ENCODE measurements around the gene PLEKHA4. TPM values are rescaled to one million over a fixed set of nuclear protein-coding genes. Genes with fewer than 3 reads are reported as not detected.
"Not testable (repeated sequence)": the region's sequence is repeated elsewhere in the genome, so short reads cannot be mapped to it uniquely, and the experiment has no call there.

PLEKHA4 gene
- total and polyA plus RNA-seq, 2 donors = 11.5 to 56.4 TPM

- DNase-seq (ENCODE audit: extremely low spot score) = no peak
- H3K36me3 ChIP-seq (ENCODE audit: insufficient read depth) = no peaks in the 10 kb centered on the region
- H3K4me3 ChIP-seq (ENCODE audit: low read depth, low read length) = no peak overlapping the region
- no peak overlapping the region for H3K27ac ChIP-seq (ENCODE audit: low read depth)
- WGBS = 58% methylated on average over 11 of the region's 11 CpGs
- peaks cover 2% of the 10 kb centered on the region for H3K4me1 ChIP-seq (ENCODE audit: insufficient read depth)
Measured at GRCh38 chr19:48878196-48879024, 10.0 kb upstream of the PLEKHA4 start.

- Histone ChIP-seq H3K4me1 (ENCODE audit: insufficient read depth) (peaks cover 3% of the 10 kb centered on the region), H3K27ac (ENCODE audit: low read depth) (no peak overlapping the region), H3K36me3 (ENCODE audit: insufficient read depth) (no peaks in the 10 kb centered on the region), H3K4me3 (ENCODE audit: low read depth, low read length) (no peak overlapping the region)
- WGBS = 84% methylated on average over 6 of the region's 6 CpGs
- no peak for DNase-seq (ENCODE audit: extremely low spot score)
Measured at GRCh38 chr19:48877855-48878195, 9.4 kb upstream of the PLEKHA4 start.

- not testable (repeated sequence) for H3K4me1 ChIP-seq (ENCODE audit: insufficient read depth); H3K4me3 ChIP-seq (ENCODE audit: low read depth, low read length); H3K36me3 ChIP-seq (ENCODE audit: insufficient read depth); DNase-seq (ENCODE audit: extremely low spot score); H3K27ac ChIP-seq (ENCODE audit: low read depth)
- WGBS = 63% methylated on average over 30 of the region's 30 CpGs
Measured at GRCh38 chr19:48876043-48876981, 7.9 kb upstream of the PLEKHA4 start.

GRCh38 chr19:48874303-48875135 lies 6.1 kb upstream of the PLEKHA4 start:
- H3K36me3 ChIP-seq (ENCODE audit: insufficient read depth) = no peaks in the 10 kb centered on the region
- peaks cover 5% of the 10 kb centered on the region for H3K4me1 ChIP-seq (ENCODE audit: insufficient read depth)
- no peak for DNase-seq (ENCODE audit: extremely low spot score)
- peak overlapping the region; percentile 77 for H3K4me3 ChIP-seq (ENCODE audit: low read depth, low read length)
- H3K27ac ChIP-seq (ENCODE audit: low read depth) = peak overlapping the region; percentile 82
- 9% methylated on average over 17 of the region's 17 CpGs for WGBS

GRCh38 chr19:48873476-48874302 lies 5.3 kb upstream of the PLEKHA4 start:
- H3K4me1 ChIP-seq (ENCODE audit: insufficient read depth) = peaks cover 5% of the 10 kb centered on the region
- 26% methylated on average over 14 of the region's 14 CpGs for WGBS
- no peak for DNase-seq (ENCODE audit: extremely low spot score)
- peak overlapping the region; percentile 77 for H3K4me3 ChIP-seq (ENCODE audit: low read depth, low read length)
- H3K36me3 ChIP-seq (ENCODE audit: insufficient read depth) = no peaks in the 10 kb centered on the region
- peak overlapping the region; percentile 100 for H3K27ac ChIP-seq (ENCODE audit: low read depth)

GRCh38 chr19:48872884-48873475 lies 4.6 kb upstream of the PLEKHA4 start:
- Histone ChIP-seq H3K27ac (ENCODE audit: low read depth) (peak overlapping the region; percentile 100), H3K4me1 (ENCODE audit: insufficient read depth) (peaks cover 3% of the 10 kb centered on the region), H3K36me3 (ENCODE audit: insufficient read depth) (no peaks in the 10 kb centered on the region), H3K4me3 (ENCODE audit: low read depth, low read length) (peak overlapping the region; percentile 77)
- under 1% methylated on average over 14 of the region's 14 CpGs for WGBS
- peak; percentile 92 for DNase-seq (ENCODE audit: extremely low spot score)

GRCh38 chr19:48872182-48872883 lies 3.9 kb upstream of the PLEKHA4 start, which contains the start of gene PPP1R15A:
Gene PPP1R15A (plus strand): TSS chr19:48872421. CDS start chr19:48873234, 813 bp downstream.
- H3K27ac ChIP-seq (ENCODE audit: low read depth) = peak within 1 kb of the TSS; percentile 100
- under 1% methylated on average over 53 of the region's 53 CpGs for WGBS
- peak; percentile 97 for DNase-seq (ENCODE audit: extremely low spot score)
- H3K4me1 ChIP-seq (ENCODE audit: insufficient read depth) = peaks cover 4% of the 10 kb centered on the region
- H3K36me3 ChIP-seq (ENCODE audit: insufficient read depth) = no peaks in the 10 kb centered on the region
- peak within 1 kb of the TSS; percentile 77 for H3K4me3 ChIP-seq (ENCODE audit: low read depth, low read length)

- not testable (repeated sequence) for H3K4me1 ChIP-seq (ENCODE audit: insufficient read depth)
Measured at GRCh38 chr19:48871471-48872181, 3.2 kb upstream of the PLEKHA4 start.

GRCh38 chr19:48870048-48870447 lies 1.6 kb upstream of the PLEKHA4 start:
- Histone ChIP-seq H3K4me3 (ENCODE audit: low read depth, low read length) (no peak overlapping the region), H3K4me1 (ENCODE audit: insufficient read depth) (peaks cover 4% of the 10 kb centered on the region), H3K27ac (ENCODE audit: low read depth) (no peak overlapping the region), H3K36me3 (ENCODE audit: insufficient read depth) (no peaks in the 10 kb centered on the region)
- WGBS = 96% methylated on average over 9 of the region's 9 CpGs
- no peak for DNase-seq (ENCODE audit: extremely low spot score)

More at GRCh38 chr19:48871471-48872181, 3.2 kb upstream of the PLEKHA4 start:
- H3K36me3 ChIP-seq (ENCODE audit: insufficient read depth); H3K4me3 ChIP-seq (ENCODE audit: low read depth, low read length); H3K27ac ChIP-seq (ENCODE audit: low read depth); DNase-seq (ENCODE audit: extremely low spot score): not testable (repeated sequence)
- 82% methylated on average over 31 of the region's 31 CpGs for WGBS

GRCh38 chr19:48867746-48868113 lies 687 bp downstream of the PLEKHA4 start:
- Histone ChIP-seq H3K27ac (ENCODE audit: low read depth) (no peak overlapping the region), H3K36me3 (ENCODE audit: insufficient read depth) (no peaks in the 10 kb centered on the region), H3K4me3 (ENCODE audit: low read depth, low read length) (no peak overlapping the region), H3K4me1 (ENCODE audit: insufficient read depth) (peaks cover 3% of the 10 kb centered on the region)
- WGBS = 52% methylated on average over 7 of the region's 7 CpGs
- no peak for DNase-seq (ENCODE audit: extremely low spot score)

- no peak overlapping the region for H3K27ac ChIP-seq (ENCODE audit: low read depth)
- no peaks in the 10 kb centered on the region for H3K36me3 ChIP-seq (ENCODE audit: insufficient read depth)
- WGBS = 63% methylated on average over 14 of the region's 14 CpGs
- peaks cover 3% of the 10 kb centered on the region for H3K4me1 ChIP-seq (ENCODE audit: insufficient read depth)
- DNase-seq (ENCODE audit: extremely low spot score) = no peak
- no peak overlapping the region for H3K4me3 ChIP-seq (ENCODE audit: low read depth, low read length)
Measured at GRCh38 chr19:48867123-48867745, 1.2 kb downstream of the PLEKHA4 start.

Measured in urinary bladder (tissue), 4 donors.